HFF-Myc (cell line): ENCODE data around the gene HIPK2.

Experiments
- DNase-seq: peaks from one replicate; pipeline ENCODE4 v3.0.0-alpha.2; 2011; ENCODE audit warnings: low read depth; ENCODE audit errors: extremely low read depth
- H3K4me3 ChIP-seq: replicated peaks from 2 replicates; pipeline ENCODE4 v1.5.1; 2011; ENCODE audit warnings: low read depth, mild to moderate bottlenecking, control low read depth, low read length
- CTCF ChIP-seq: IDR thresholded peaks from 2 replicates; pipeline ENCODE4 v1.5.1; 2012; ENCODE audit warnings: mild to moderate bottlenecking, low read depth, low read length, control low read depth; ENCODE audit errors: missing control alignments

Gene HIPK2

GRCh38 chr7:139820089-139820488 is 42.3 kb upstream of the HIPK2 start:
- H3K4me3 ChIP-seq, result no peak overlapping the region
- DNase-seq, result no peak
- TF ChIP-seq CTCF, result no peak

GRCh38 chr7:139817249-139817648 is 39.5 kb upstream of the HIPK2 start:
- TF ChIP-seq CTCF, result no peak
- no peak overlapping the region for H3K4me3 ChIP-seq
- DNase-seq, result no peak

GRCh38 chr7:139813689-139814088 is 35.9 kb upstream of the HIPK2 start:
- TF ChIP-seq CTCF, result no peak
- no peak overlapping the region for H3K4me3 ChIP-seq
- no peak for DNase-seq

GRCh38 chr7:139813151-139813550 is 35.4 kb upstream of the HIPK2 start:
- no peak for TF ChIP-seq CTCF
- H3K4me3 ChIP-seq, result no peak overlapping the region
- DNase-seq, result no peak

GRCh38 chr7:139811066-139811465 is 33.3 kb upstream of the HIPK2 start:
- no peak for TF ChIP-seq CTCF
- H3K4me3 ChIP-seq, result no peak overlapping the region
- DNase-seq, result no peak

GRCh38 chr7:139808846-139809442 is 31.1 kb upstream of the HIPK2 start:
- no peak for DNase-seq
- no peak for TF ChIP-seq CTCF
- H3K4me3 ChIP-seq, result no peak overlapping the region

GRCh38 chr7:139808427-139808826 is 30.6 kb upstream of the HIPK2 start:
- no peak for TF ChIP-seq CTCF
- no peak overlapping the region for H3K4me3 ChIP-seq
- DNase-seq, result no peak
